Rectal smooth muscle tissue (tissue), 1 donor: ENCODE data around the gene TMTC2.

ENCODE experiments used
- H3K27ac ChIP-seq: one replicate; pipeline ENCODE4 v1.7.0; 2013; ENCODE audit warnings: low read depth, low read length, inconsistent platforms
- H3K27me3 ChIP-seq: one replicate; pipeline ENCODE4 v1.7.0; 2013; ENCODE audit warnings: low read length; ENCODE audit not compliant: control insufficient read depth, insufficient read depth
- H3K36me3 ChIP-seq: one replicate; pipeline ENCODE4 v1.7.0; 2013; ENCODE audit warnings: low read length; ENCODE audit not compliant: control insufficient read depth, insufficient read depth
- H3K4me1 ChIP-seq: one replicate; pipeline ENCODE4 v1.7.0; 2013; ENCODE audit warnings: low read length; ENCODE audit not compliant: control insufficient read depth, insufficient read depth
- H3K4me3 ChIP-seq: one replicate; pipeline ENCODE4 v1.7.0; 2013; ENCODE audit warnings: low read length
- H3K9ac ChIP-seq: one replicate; pipeline ENCODE4 v1.7.0; 2013; ENCODE audit warnings: low read length

TMTC2 gene

GRCh38 chr12:82805812-82806497, 119.2 kb downstream of the TMTC2 start:
- Histone ChIP-seq H3K27ac (no peak overlapping the region), H3K27me3 (no peaks in the 10 kb centered on the region), H3K9ac (no peak overlapping the region), H3K4me1 (no peaks in the 10 kb centered on the region), H3K4me3 (no peak overlapping the region), H3K36me3 (no peaks in the 10 kb centered on the region)

GRCh38 chr12:82807132-82807737, 120.5 kb downstream of the TMTC2 start:
- no peaks in the 10 kb centered on the region for H3K4me1 ChIP-seq
- no peak overlapping the region for H3K27ac ChIP-seq
- H3K9ac ChIP-seq: no peak overlapping the region
- H3K27me3 ChIP-seq: no peaks in the 10 kb centered on the region
- H3K4me3 ChIP-seq: no peak overlapping the region
- H3K36me3 ChIP-seq: no peaks in the 10 kb centered on the region

- H3K27ac ChIP-seq: no peak overlapping the region
- H3K36me3 ChIP-seq: no peaks in the 10 kb centered on the region
- H3K27me3 ChIP-seq: no peaks in the 10 kb centered on the region
- H3K4me1 ChIP-seq: peaks cover 5% of the 10 kb centered on the region
- H3K4me3 ChIP-seq: no peak overlapping the region
- H3K9ac ChIP-seq: no peak overlapping the region
Observed at GRCh38 chr12:82810568-82810967, 123.9 kb downstream of the TMTC2 start.

- H3K27me3 ChIP-seq: no peaks in the 10 kb centered on the region
- no peak overlapping the region for H3K9ac ChIP-seq
- no peak overlapping the region for H3K4me3 ChIP-seq
- H3K27ac ChIP-seq: no peak overlapping the region
- peaks cover 7% of the 10 kb centered on the region for H3K4me1 ChIP-seq
- no peaks in the 10 kb centered on the region for H3K36me3 ChIP-seq
Observed at GRCh38 chr12:82817368-82817767, 130.7 kb downstream of the TMTC2 start.

- Histone ChIP-seq H3K27me3 (no peaks in the 10 kb centered on the region), H3K9ac (no peak overlapping the region), H3K4me1 (peaks cover 3% of the 10 kb centered on the region), H3K27ac (no peak overlapping the region), H3K36me3 (no peaks in the 10 kb centered on the region), H3K4me3 (no peak overlapping the region)
Observed at GRCh38 chr12:82818271-82819035, 131.7 kb downstream of the TMTC2 start.

GRCh38 chr12:82826505-82826904, 139.8 kb downstream of the TMTC2 start:
- Histone ChIP-seq H3K27ac (no peak overlapping the region), H3K4me3 (no peak overlapping the region), H3K4me1 (no peaks in the 10 kb centered on the region), H3K36me3 (no peaks in the 10 kb centered on the region), H3K27me3 (no peaks in the 10 kb centered on the region), H3K9ac (no peak overlapping the region)

GRCh38 chr12:82832096-82832495, 145.4 kb downstream of the TMTC2 start:
- Histone ChIP-seq H3K27me3 (no peaks in the 10 kb centered on the region), H3K4me1 (peaks cover 6% of the 10 kb centered on the region), H3K27ac (no peak overlapping the region), H3K36me3 (no peaks in the 10 kb centered on the region), H3K4me3 (no peak overlapping the region), H3K9ac (no peak overlapping the region)

- no peaks in the 10 kb centered on the region for H3K27me3 ChIP-seq
- no peak overlapping the region for H3K4me3 ChIP-seq
- peaks cover 6% of the 10 kb centered on the region for H3K4me1 ChIP-seq
- H3K36me3 ChIP-seq: no peaks in the 10 kb centered on the region
- H3K27ac ChIP-seq: no peak overlapping the region
- H3K9ac ChIP-seq: no peak overlapping the region
Observed at GRCh38 chr12:82832981-82833380, 146.3 kb downstream of the TMTC2 start.

- peaks cover 6% of the 10 kb centered on the region for H3K4me1 ChIP-seq
- H3K27me3 ChIP-seq: no peaks in the 10 kb centered on the region
- no peak overlapping the region for H3K9ac ChIP-seq
- no peak overlapping the region for H3K4me3 ChIP-seq
- H3K27ac ChIP-seq: no peak overlapping the region
- H3K36me3 ChIP-seq: no peaks in the 10 kb centered on the region
Observed at GRCh38 chr12:82833481-82833880, 146.8 kb downstream of the TMTC2 start.

- no peaks in the 10 kb centered on the region for H3K36me3 ChIP-seq
- H3K27ac ChIP-seq: no peak overlapping the region
Observed at GRCh38 chr12:82835217-82835616, 148.5 kb downstream of the TMTC2 start.

GRCh38 chr12:82838131-82838551, 151.4 kb downstream of the TMTC2 start:
- no peak overlapping the region for H3K27ac ChIP-seq
- no peaks in the 10 kb centered on the region for H3K36me3 ChIP-seq
- peaks cover 12% of the 10 kb centered on the region for H3K4me1 ChIP-seq
- no peak overlapping the region for H3K4me3 ChIP-seq
- H3K9ac ChIP-seq: no peak overlapping the region
- H3K27me3 ChIP-seq: no peaks in the 10 kb centered on the region

More at GRCh38 chr12:82835217-82835616, 148.5 kb downstream of the TMTC2 start:
- Histone ChIP-seq H3K9ac (no peak overlapping the region), H3K4me3 (no peak overlapping the region), H3K4me1 (peaks cover 6% of the 10 kb centered on the region), H3K27me3 (no peaks in the 10 kb centered on the region)

- no peak overlapping the region for H3K27ac ChIP-seq
- no peaks in the 10 kb centered on the region for H3K36me3 ChIP-seq
- no peak overlapping the region for H3K9ac ChIP-seq
- H3K4me1 ChIP-seq: peaks cover 11% of the 10 kb centered on the region
- no peaks in the 10 kb centered on the region for H3K27me3 ChIP-seq
- H3K4me3 ChIP-seq: no peak overlapping the region
Observed at GRCh38 chr12:82838827-82839226, 152.1 kb downstream of the TMTC2 start.
